Spleen (tissue), 11 donors: ENCODE measurements around the gene SLC35F3. TPM values are rescaled to one million over a fixed set of nuclear protein-coding genes. Genes with fewer than 3 reads are reported as not detected.

Source experiments
- DNase-seq: peaks from one replicate; pipeline ENCODE4 v3.0.0-alpha.2; 2020
- H3K27ac ChIP-seq, 8 donors: fragments of 200-600 bp; sonication (generic) in 7 of 8; 1 replicate in 4 of 8; 2 replicates in 4 of 8; pipeline versions ENCODE4 v1.5.0 to v1.8.0; 2016 to 2021; ENCODE audit warnings: inconsistent platforms in 4 of 8, mild to moderate bottlenecking in 4 of 8, moderate library complexity in 1 of 8
- H3K27me3 ChIP-seq, 7 donors: fragments of 200-600 bp; sonication (generic) in 6 of 7; replicated peaks in 1 of 7; 1 replicate in 4 of 7; 2 replicates in 3 of 7; pipeline versions ENCODE4 v1.5.0 to v1.8.0; 2016 to 2021; ENCODE audit warnings: inconsistent platforms in 3 of 7, mild to moderate bottlenecking in 1 of 7
- H3K36me3 ChIP-seq, 6 donors: fragments of 200-600 bp; sonication (generic) in 5 of 6; 1 replicate in 4 of 6; 2 replicates in 2 of 6; pipeline versions ENCODE4 v1.5.0 to v1.8.0; 2016 to 2021; ENCODE audit warnings: inconsistent platforms in 2 of 6
- H3K4me1 ChIP-seq, 6 donors: fragments of 200-600 bp; sonication (generic) in 5 of 6; 1 replicate in 3 of 6; 2 replicates in 3 of 6; pipeline versions ENCODE4 v1.5.0 to v1.8.0; 2016 to 2021; ENCODE audit warnings: inconsistent platforms in 3 of 6
- H3K4me3 ChIP-seq, 8 donors: fragments of 200-600 bp; sonication (generic) in 7 of 8; 1 replicate in 4 of 8; 2 replicates in 4 of 8; pipeline versions ENCODE4 v1.5.0 to v1.8.0; 2016 to 2021; ENCODE audit warnings: inconsistent platforms in 4 of 8, mild to moderate bottlenecking in 4 of 8, moderate library complexity in 2 of 8
- H3K9me3 ChIP-seq, 8 donors: fragments of 200-600 bp; sonication (generic) in 7 of 8; 1 replicate in 4 of 8; 2 replicates in 4 of 8; pipeline versions ENCODE4 v1.5.0 to v1.8.0; 2016 to 2021; ENCODE audit warnings: inconsistent platforms in 4 of 8
- CTCF ChIP-seq, 11 experiments: fragments of 200-600 bp in 7 of 11; fragments of 450-650 bp in 4 of 11; sonication (generic) in 4 of 11; IDR thresholded peaks in 8 of 11; conservative IDR thresholded peaks in 3 of 11; 1 replicate in 7 of 11; 2 replicates in 4 of 11; pipeline versions ENCODE4 v1.4.0 to v1.8.0; 2016 to 2021; ENCODE audit warnings: antibody characterized with exemption in 11 of 11, inconsistent platforms in 4 of 11, mild to moderate bottlenecking in 1 of 11
- POLR2A ChIP-seq, 3 donors: fragments of 450-650 bp; IDR thresholded peaks; one replicate each; pipeline ENCODE4 v1.5.1; 2017; ENCODE audit warnings: antibody characterized with exemption in 3 of 3, mild to moderate bottlenecking in 1 of 3
- POLR2AphosphoS5 ChIP-seq, 3 donors: sonication (generic); formaldehyde crosslinking; IDR thresholded peaks; one replicate each; pipeline ENCODE4 v1.5.1; 2017; ENCODE audit warnings: antibody characterized with exemption in 3 of 3
- WGBS, 5 donors: extraction: QIAGEN DNeasy Blood & Tissue Kit in 3 of 5; methylation state at CpG; one replicate each; pipeline versions ENCODE4 v1.1.5 to v1.1.7; 2013 to 2018; 5-methylcytosine and 5-hydroxymethylcytosine counted together
- intact Hi-C: fragments of 100-400 bp; cut with DNase I; formaldehyde crosslinking; loops from one replicate; pipeline ENCODE4 v1.15.0; 2023; ENCODE audit warnings: low total_unique reads
- polyA plus RNA-seq, 3 donors: library from polyadenylated mRNA; stranded (reverse); fragments of 200-250 nt; gene quantifications; one replicate each; pipeline ENCODE4 v1.2.1, GENCODE V29; 2013
- total RNA-seq, 7 donors: library from RNA; depleted of rRNA in 3 of 7; stranded (reverse); fragments of >200 nt in 3 of 7; fragmentation: NEBNext Ultra II Directional in 4 of 7; extraction: Animal tissue kit (Norgen Biotek cat#: 25700) in 4 of 7; gene quantifications; one replicate each; pipeline versions ENCODE4 v1.1.0 to v1.2.1, GENCODE V29; 2016 to 2021
- donor health status: healthy with polysubstance abuse.
- donor health status: DM: no; HTN: no; CAD: no; lungs with moderate emphysema.
- donor health status: DM: no; HTN: no; CAD: no.
- donor health status: Bipolar disorder and iron deficiency.
- donor health status: healthy.
- donor health status: DM: no; HTN: no; CAD: no.
- donor health status: DM: yes; HTN: yes; CAD: no.

Gene SLC35F3
- total and polyA plus RNA-seq, 10 donors: 0.03 to 0.44 (median 0.11) TPM; not detected in 5

- no peak for DNase-seq
- no peak overlapping the region for H3K4me3 ChIP-seq
- H3K36me3 ChIP-seq: no peaks in the 10 kb centered on the region
- H3K27ac ChIP-seq: no peak overlapping the region
- H3K27me3 ChIP-seq: peaks cover 0 to 33% (median 0%) of the 10 kb centered on the region in 7 donors
- H3K4me1 ChIP-seq: no peaks in the 10 kb centered on the region
- TF ChIP-seq CTCF (IDR thresholded peaks at IDR 0.05 in 8 of 11, conservative IDR thresholded peaks at IDR 0.05 in 3 of 11): no peak
- TF ChIP-seq POLR2A (IDR thresholded peaks at IDR 0.05): no peak
- no peak for TF ChIP-seq POLR2AphosphoS5 (IDR thresholded peaks at IDR 0.05)
- intact Hi-C loops: no loop called here
- peaks cover 0 to 26% (median 16%) of the 10 kb centered on the region in 8 donors for H3K9me3 ChIP-seq
- 91 to 98% (median 96%) methylated on average over 4 of the region's 4 CpGs for WGBS, 5 donors
These were observed 387.5 kb downstream of the SLC35F3 start for GRCh38 chr1:234292011-234292410.

GRCh38 chr1:234292548-234292947 lies 388.1 kb downstream of the SLC35F3 start:
- no peak for DNase-seq
- H3K4me3 ChIP-seq: no peak overlapping the region

GRCh38 chr1:234294109-234294817 lies 389.8 kb downstream of the SLC35F3 start:
- no peak for TF ChIP-seq POLR2A (IDR thresholded peaks at IDR 0.05)
- no peak for TF ChIP-seq POLR2AphosphoS5 (IDR thresholded peaks at IDR 0.05)
- TF ChIP-seq CTCF (IDR thresholded peaks at IDR 0.05 in 8 of 11, conservative IDR thresholded peaks at IDR 0.05 in 3 of 11): no peak
- H3K4me1 ChIP-seq: no peaks in the 10 kb centered on the region
- H3K27ac ChIP-seq: no peak overlapping the region
- H3K9me3 ChIP-seq: peaks cover 0 to 25% (median 17%) of the 10 kb centered on the region in 8 donors
- WGBS, 5 donors: 71 to 81% (median 74%) methylated on average over 14 of the region's 14 CpGs
- H3K36me3 ChIP-seq: no peaks in the 10 kb centered on the region
- no peak for DNase-seq
- H3K27me3 ChIP-seq: peaks cover 0 to 28% (median 0%) of the 10 kb centered on the region in 7 donors
- intact Hi-C loops: no loop called here
- H3K4me3 ChIP-seq: no peak overlapping the region

More at GRCh38 chr1:234292548-234292947, 388.1 kb downstream of the SLC35F3 start:
- intact Hi-C loops: no loop called here
- 83 to 93% (median 85%) methylated on average over 2 of the region's 2 CpGs for WGBS, 5 donors
- Histone ChIP-seq H3K4me1 (no peaks in the 10 kb centered on the region), H3K36me3 (no peaks in the 10 kb centered on the region), H3K9me3 (peaks cover 0 to 26% (median 16%) of the 10 kb centered on the region in 8 donors), H3K27me3 (peaks cover 0 to 33% (median 0%) of the 10 kb centered on the region in 7 donors), H3K27ac (no peak overlapping the region)
- no peak for TF ChIP-seq POLR2AphosphoS5 (IDR thresholded peaks at IDR 0.05)

- 50 to 79% (median 71%) methylated on average over 5 of the region's 5 CpGs for WGBS, 5 donors
- intact Hi-C loops: no loop called here
- TF ChIP-seq POLR2AphosphoS5 (IDR thresholded peaks at IDR 0.05) (no peak), POLR2A (IDR thresholded peaks at IDR 0.05) (no peak), CTCF (IDR thresholded peaks at IDR 0.05 in 8 of 11, conservative IDR thresholded peaks at IDR 0.05 in 3 of 11) (no peak)
These were observed 390.6 kb downstream of the SLC35F3 start for GRCh38 chr1:234295068-234295467.

More at GRCh38 chr1:234295068-234295467, 390.6 kb downstream of the SLC35F3 start:
- no peak overlapping the region for H3K27ac ChIP-seq
- no peaks in the 10 kb centered on the region for H3K36me3 ChIP-seq
- H3K4me3 ChIP-seq: no peak overlapping the region
- H3K9me3 ChIP-seq: peaks cover 0 to 19% (median 8%) of the 10 kb centered on the region in 8 donors
- H3K27me3 ChIP-seq: peaks cover 0 to 28% (median 0%) of the 10 kb centered on the region in 7 donors
- no peaks in the 10 kb centered on the region for H3K4me1 ChIP-seq
- DNase-seq: no peak
